Nephron (organoid): ENCODE measurements around the gene ACD.

Experiments used
- H3K27ac Mint-ChIP-seq, 3 experiments: 2 replicates each; pipeline ENCODE4 v1.8.0; 2020; ENCODE audit warnings: mixed read lengths in 3 of 3, mild to moderate bottlenecking in 2 of 3, moderate library complexity in 1 of 3
- H3K27me3 Mint-ChIP-seq: 2 replicates; pipeline ENCODE4 v1.8.0; 2021; ENCODE audit warnings: low read depth, mild to moderate bottlenecking, moderate library complexity, mixed read lengths
- H3K36me3 Mint-ChIP-seq: 2 replicates; pipeline ENCODE4 v1.8.0; 2020; ENCODE audit warnings: low read depth, mixed read lengths
- H3K4me1 Mint-ChIP-seq: 2 replicates; pipeline ENCODE4 v1.8.0; 2020; ENCODE audit warnings: mixed read lengths
- H3K4me3 Mint-ChIP-seq, 3 experiments: 2 replicates each; pipeline ENCODE4 v1.8.0; 2020; ENCODE audit warnings: mild to moderate bottlenecking in 3 of 3, mixed read lengths in 3 of 3, moderate library complexity in 2 of 3
- H3K9me3 Mint-ChIP-seq: 2 replicates; pipeline ENCODE4 v1.8.0; 2020; ENCODE audit warnings: mixed read lengths
- TF ChIP-seq, protein P1 (sequence below), 3 experiments: fragments of 200-600 bp; sonication (generic); IDR thresholded peaks; one replicate each; pipeline ENCODE4 v1.5.0; 2021; ENCODE audit warnings: antibody characterized with exemption in 3 of 3; ENCODE audit not compliant: unreplicated experiment in 3 of 3

Gene ACD

DNA sequence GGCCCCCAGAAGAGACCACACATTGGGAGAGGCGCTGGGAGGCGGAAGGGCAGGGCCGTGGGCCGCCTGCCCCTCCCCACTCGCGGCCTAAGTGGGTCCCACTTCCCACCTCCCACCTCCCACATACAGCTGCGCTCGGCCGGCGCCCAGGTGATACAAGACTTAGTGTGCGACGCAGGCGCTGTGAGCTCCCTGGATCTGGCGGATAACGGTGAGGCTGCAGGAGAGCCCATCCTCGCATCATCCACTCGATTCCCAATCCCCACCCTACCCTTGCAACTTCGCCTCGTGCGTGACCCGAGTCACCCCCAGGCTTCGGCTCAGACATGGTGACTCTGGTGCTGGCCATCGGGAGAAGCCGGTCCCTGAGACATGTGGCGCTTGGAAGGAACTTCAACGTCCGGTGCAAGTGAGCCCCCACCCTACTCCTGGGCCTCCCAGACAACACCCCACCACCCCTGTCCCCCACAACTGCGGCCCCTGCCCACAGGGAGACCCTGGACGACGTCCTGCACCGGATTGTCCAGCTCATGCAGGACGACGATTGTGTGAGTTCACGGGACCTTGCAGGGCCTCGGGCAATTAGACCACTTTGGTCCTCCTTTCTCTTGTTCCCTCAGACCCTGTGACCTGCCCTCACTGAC lies 11.2 kb downstream of the ACD start:
- TF ChIP-seq, protein P1, sequence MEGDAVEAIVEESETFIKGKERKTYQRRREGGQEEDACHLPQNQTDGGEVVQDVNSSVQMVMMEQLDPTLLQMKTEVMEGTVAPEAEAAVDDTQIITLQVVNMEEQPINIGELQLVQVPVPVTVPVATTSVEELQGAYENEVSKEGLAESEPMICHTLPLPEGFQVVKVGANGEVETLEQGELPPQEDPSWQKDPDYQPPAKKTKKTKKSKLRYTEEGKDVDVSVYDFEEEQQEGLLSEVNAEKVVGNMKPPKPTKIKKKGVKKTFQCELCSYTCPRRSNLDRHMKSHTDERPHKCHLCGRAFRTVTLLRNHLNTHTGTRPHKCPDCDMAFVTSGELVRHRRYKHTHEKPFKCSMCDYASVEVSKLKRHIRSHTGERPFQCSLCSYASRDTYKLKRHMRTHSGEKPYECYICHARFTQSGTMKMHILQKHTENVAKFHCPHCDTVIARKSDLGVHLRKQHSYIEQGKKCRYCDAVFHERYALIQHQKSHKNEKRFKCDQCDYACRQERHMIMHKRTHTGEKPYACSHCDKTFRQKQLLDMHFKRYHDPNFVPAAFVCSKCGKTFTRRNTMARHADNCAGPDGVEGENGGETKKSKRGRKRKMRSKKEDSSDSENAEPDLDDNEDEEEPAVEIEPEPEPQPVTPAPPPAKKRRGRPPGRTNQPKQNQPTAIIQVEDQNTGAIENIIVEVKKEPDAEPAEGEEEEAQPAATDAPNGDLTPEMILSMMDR (IDR thresholded peaks at IDR 0.05; ENCODE audit: unreplicated experiment in 3 of 3) = no peak
- no peaks in the 10 kb centered on the region for H3K4me1 Mint-ChIP-seq
- H3K27me3 Mint-ChIP-seq = peaks cover 65% of the 10 kb centered on the region
- no peak overlapping the region for H3K27ac Mint-ChIP-seq
- no peaks in the 10 kb centered on the region for H3K9me3 Mint-ChIP-seq
- H3K4me3 Mint-ChIP-seq = no peak overlapping the region
- no peaks in the 10 kb centered on the region for H3K36me3 Mint-ChIP-seq

DNA sequence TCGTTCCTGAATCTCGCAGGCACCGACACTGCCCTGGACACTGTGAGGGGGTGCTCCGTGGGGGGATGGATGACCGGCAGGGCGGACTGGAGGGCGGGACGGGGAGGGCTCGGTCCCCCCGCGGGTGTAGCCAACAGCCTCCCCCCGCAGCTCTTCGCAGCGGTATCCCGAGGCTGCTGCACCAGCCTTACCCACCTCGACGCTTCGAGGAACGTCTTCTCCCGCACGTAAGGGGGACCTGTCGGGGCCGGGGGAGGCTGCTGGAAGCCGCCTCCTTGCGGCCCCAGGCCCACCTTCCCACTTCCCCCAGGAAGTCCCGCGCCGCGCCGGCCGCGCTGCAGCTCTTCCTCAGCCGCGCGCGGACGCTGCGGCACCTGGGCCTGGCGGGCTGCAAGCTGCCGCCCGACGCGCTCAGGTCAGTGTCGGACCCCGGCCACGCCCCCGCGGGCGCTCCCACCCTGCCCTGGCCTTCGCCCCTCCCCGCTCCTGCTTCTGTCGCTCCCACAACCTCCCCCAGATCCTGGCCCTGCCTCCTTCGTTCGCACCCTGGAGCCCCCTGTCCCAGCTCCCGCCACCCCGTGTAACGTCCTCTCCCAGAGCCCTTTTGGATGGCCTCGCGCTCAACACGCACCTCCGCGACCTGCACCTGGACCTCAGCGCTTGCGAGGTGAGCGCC lies 11.8 kb downstream of the ACD start:
- Mint-ChIP-seq H3K9me3 (no peaks in the 10 kb centered on the region), H3K27ac (no peak overlapping the region), H3K4me1 (no peaks in the 10 kb centered on the region), H3K27me3 (peaks cover 63% of the 10 kb centered on the region), H3K36me3 (no peaks in the 10 kb centered on the region), H3K4me3 (no peak overlapping the region)
- TF ChIP-seq, protein P1 (IDR thresholded peaks at IDR 0.05; ENCODE audit: unreplicated experiment in 3 of 3) = no peak

DNA sequence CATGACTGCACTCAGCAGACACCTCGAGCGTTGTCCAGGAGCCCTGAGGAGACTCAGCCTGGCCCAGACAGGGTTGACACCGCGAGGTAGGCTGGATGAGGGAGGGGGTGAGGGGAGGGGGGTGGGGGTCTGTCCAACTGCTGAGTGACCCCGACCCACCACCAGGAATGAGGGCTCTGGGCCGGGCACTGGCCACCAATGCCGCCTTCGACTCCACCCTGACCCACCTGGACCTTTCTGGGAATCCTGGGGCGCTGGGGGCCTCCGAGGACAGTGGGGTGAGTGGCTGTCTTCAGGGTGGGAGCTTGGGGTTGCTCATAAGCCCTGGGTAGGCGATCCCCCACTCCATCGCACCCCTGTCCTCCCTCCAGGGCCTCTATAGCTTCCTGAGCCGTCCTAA lies 12.4 kb downstream of the ACD start:
- no peak overlapping the region for H3K27ac Mint-ChIP-seq
- no peaks in the 10 kb centered on the region for H3K4me1 Mint-ChIP-seq
- H3K27me3 Mint-ChIP-seq = peaks cover 63% of the 10 kb centered on the region
- H3K4me3 Mint-ChIP-seq = no peak overlapping the region
- TF ChIP-seq, protein P1 (IDR thresholded peaks at IDR 0.05; ENCODE audit: unreplicated experiment in 3 of 3) = no peak
- H3K36me3 Mint-ChIP-seq = no peaks in the 10 kb centered on the region
- no peaks in the 10 kb centered on the region for H3K9me3 Mint-ChIP-seq

DNA sequence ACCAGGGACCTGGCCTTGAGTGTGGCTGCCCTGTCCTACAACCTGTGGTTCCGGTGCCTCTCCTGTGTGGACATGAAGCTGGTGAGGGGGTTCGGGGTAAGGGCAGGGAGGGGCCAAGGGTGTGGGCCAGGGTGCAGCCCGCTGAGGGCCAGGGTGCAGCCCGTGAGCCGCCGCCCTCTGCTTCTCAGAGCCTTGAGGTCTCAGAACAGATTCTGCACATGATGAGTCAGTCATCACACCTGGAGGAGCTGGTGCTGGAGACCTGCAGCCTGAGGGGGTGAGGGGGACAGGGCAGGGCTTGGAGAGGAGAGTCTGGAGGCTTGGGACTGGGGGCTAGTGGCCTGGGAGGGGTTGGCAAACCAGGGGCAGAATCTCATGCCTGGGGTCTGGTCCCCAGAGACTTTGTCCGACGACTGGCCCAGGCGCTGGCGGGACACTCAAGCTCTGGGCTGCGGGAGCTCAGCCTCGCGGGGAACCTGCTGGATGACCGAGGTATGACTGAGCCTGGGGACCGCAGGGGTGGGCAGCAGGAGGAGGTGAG lies 12.9 kb downstream of the ACD start:
- H3K4me3 Mint-ChIP-seq = no peak overlapping the region
- no peaks in the 10 kb centered on the region for H3K36me3 Mint-ChIP-seq
- H3K4me1 Mint-ChIP-seq = no peaks in the 10 kb centered on the region
- peaks cover 60% of the 10 kb centered on the region for H3K27me3 Mint-ChIP-seq
- no peak overlapping the region for H3K27ac Mint-ChIP-seq
- TF ChIP-seq, protein P1 (IDR thresholded peaks at IDR 0.05; ENCODE audit: unreplicated experiment in 3 of 3) = no peak
- no peaks in the 10 kb centered on the region for H3K9me3 Mint-ChIP-seq

- no peaks in the 10 kb centered on the region for H3K4me1 Mint-ChIP-seq
- TF ChIP-seq, protein P1 (IDR thresholded peaks at IDR 0.05; ENCODE audit: unreplicated experiment in 3 of 3) = no peak
Measured at GRCh38 chr16:67645397-67646121, 14.5 kb downstream of the ACD start.

More at GRCh38 chr16:67645397-67646121, 14.5 kb downstream of the ACD start:
- Mint-ChIP-seq H3K9me3 (no peaks in the 10 kb centered on the region), H3K4me3 (peak overlapping the region in 1 of 3 experiments; percentile 40), H3K27me3 (peaks cover 44% of the 10 kb centered on the region), H3K36me3 (no peaks in the 10 kb centered on the region), H3K27ac (no peak overlapping the region)
